ENCODE measurements around the gene TTC28. TPM values are rescaled to one million over a fixed set of nuclear protein-coding genes. Genes with fewer than 3 reads are reported as not detected.

Gene TTC28
- total RNA-seq, 1 donor from 2014 or later, result 23.2 TPM

DNA sequence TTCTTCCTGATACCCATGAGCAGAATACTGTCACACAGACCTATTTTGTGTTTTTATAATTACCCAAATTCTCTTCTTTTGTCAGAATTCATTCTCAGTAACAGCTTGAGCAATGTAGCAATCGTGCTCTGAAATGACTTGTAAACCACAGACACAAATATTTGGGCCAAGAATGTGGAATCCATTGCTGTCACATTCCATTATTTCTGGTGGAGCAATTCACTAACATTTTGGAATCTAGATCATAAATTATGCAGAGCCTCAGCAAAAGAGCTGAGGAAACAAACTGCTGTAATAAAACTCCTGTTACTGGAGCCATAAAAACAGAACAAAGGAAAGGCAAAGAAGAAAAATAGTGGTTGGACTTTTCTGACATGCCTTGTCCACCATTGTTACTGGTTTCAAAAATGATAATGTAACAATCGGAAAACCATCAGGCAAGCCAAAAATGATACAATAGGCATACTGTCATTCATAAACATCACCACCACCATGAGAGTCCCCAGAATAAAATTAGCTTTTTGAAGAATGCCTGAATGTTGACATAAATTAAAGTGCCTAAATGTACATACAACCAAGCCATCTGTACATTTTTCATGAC lies 537.2 kb downstream of the TTC28 start:
- Mint-ChIP-seq H3K9me3 (ENCODE audit: unreplicated experiment) (peaks cover 2% of the 10 kb centered on the region), H3K36me3 (ENCODE audit: low read depth, unreplicated experiment) (no peaks in the 10 kb centered on the region), H3K4me1 (ENCODE audit: low read depth, unreplicated experiment) (peaks cover 58% of the 10 kb centered on the region), H3K27ac (ENCODE audit: unreplicated experiment) (peak overlapping the region; percentile 53), H3K27me3 (ENCODE audit: low read depth, unreplicated experiment) (no peaks in the 10 kb centered on the region), H3K4me3 (ENCODE audit: unreplicated experiment) (no peak overlapping the region)
- H3K4me3 ChIP-seq (ENCODE audit: insufficient read depth, low read depth, low read length), result peak overlapping the region; percentile 14
- no peaks in the 10 kb centered on the region for H4K20me1 ChIP-seq (ENCODE audit: insufficient read depth, low read length)
- FAIRE-seq, result peak; percentile 100
- no peak overlapping the region for H2AFZ ChIP-seq (ENCODE audit: low read depth, low read length)
- H3K36me3 ChIP-seq (ENCODE audit: insufficient read depth, low read length), result no peaks in the 10 kb centered on the region
- peak; percentile 96 for DNase-seq (ENCODE audit: low read depth)
- peaks cover 36% of the 10 kb centered on the region for H3K4me1 ChIP-seq (ENCODE audit: insufficient read depth, low read length)
- H3K27ac ChIP-seq (ENCODE audit: low read depth, low read length), result peak overlapping the region; percentile 72
- H3K9ac ChIP-seq (ENCODE audit: low read length), result peak overlapping the region; percentile 39
- H3K79me2 ChIP-seq (ENCODE audit: insufficient read depth, low read length), result no peaks in the 10 kb centered on the region
- H3K27me3 ChIP-seq (ENCODE audit: insufficient read depth, low read length), result peaks cover 3% of the 10 kb centered on the region
- H3K4me2 ChIP-seq (ENCODE audit: low read length), result peak overlapping the region; percentile 78
- no peaks in the 10 kb centered on the region for H3K9me3 ChIP-seq (ENCODE audit: insufficient read depth, low read depth, low read length)
- TF ChIP-seq, protein P1, sequence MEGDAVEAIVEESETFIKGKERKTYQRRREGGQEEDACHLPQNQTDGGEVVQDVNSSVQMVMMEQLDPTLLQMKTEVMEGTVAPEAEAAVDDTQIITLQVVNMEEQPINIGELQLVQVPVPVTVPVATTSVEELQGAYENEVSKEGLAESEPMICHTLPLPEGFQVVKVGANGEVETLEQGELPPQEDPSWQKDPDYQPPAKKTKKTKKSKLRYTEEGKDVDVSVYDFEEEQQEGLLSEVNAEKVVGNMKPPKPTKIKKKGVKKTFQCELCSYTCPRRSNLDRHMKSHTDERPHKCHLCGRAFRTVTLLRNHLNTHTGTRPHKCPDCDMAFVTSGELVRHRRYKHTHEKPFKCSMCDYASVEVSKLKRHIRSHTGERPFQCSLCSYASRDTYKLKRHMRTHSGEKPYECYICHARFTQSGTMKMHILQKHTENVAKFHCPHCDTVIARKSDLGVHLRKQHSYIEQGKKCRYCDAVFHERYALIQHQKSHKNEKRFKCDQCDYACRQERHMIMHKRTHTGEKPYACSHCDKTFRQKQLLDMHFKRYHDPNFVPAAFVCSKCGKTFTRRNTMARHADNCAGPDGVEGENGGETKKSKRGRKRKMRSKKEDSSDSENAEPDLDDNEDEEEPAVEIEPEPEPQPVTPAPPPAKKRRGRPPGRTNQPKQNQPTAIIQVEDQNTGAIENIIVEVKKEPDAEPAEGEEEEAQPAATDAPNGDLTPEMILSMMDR (IDR thresholded peaks at IDR 0.05; ENCODE audit: insufficient read depth, low read depth, low read length), result no peak
- no peak for TF ChIP-seq EZH2 (IDR thresholded peaks at IDR 0.05; ENCODE audit: insufficient read depth, low read length)

DNA sequence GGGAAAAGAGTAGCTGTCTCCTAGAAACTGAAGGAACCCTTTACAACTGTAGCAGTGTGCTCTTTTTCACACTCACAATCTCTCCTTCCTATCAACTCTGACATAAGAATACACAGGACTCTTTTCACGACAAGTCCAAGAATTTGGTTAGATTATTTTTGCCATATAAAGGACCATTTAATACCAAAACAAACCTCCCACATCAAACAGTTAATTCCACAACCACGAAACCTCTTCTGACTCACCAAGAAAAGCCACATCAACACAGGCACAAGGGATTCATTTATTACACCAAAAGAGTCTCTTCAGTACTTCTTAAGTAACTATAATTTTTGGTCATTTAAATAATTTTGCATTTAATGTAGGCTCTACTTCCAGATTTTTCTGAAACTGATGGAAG lies 538.0 kb downstream of the TTC28 start:
- Mint-ChIP-seq H3K27ac (ENCODE audit: unreplicated experiment) (peak overlapping the region; percentile 53), H3K9me3 (ENCODE audit: unreplicated experiment) (peaks cover 5% of the 10 kb centered on the region), H3K36me3 (ENCODE audit: low read depth, unreplicated experiment) (peaks cover under 1% of the 10 kb centered on the region), H3K27me3 (ENCODE audit: low read depth, unreplicated experiment) (no peaks in the 10 kb centered on the region), H3K4me3 (ENCODE audit: unreplicated experiment) (no peak overlapping the region), H3K4me1 (ENCODE audit: low read depth, unreplicated experiment) (peaks cover 51% of the 10 kb centered on the region)
- Histone ChIP-seq H3K27me3 (ENCODE audit: insufficient read depth, low read length) (peaks cover 3% of the 10 kb centered on the region), H3K4me2 (ENCODE audit: low read length) (peak overlapping the region; percentile 78), H4K20me1 (ENCODE audit: insufficient read depth, low read length) (no peaks in the 10 kb centered on the region), H3K9me3 (ENCODE audit: insufficient read depth, low read depth, low read length) (no peaks in the 10 kb centered on the region), H3K4me3 (ENCODE audit: insufficient read depth, low read depth, low read length) (peak overlapping the region; percentile 14), H3K9ac (ENCODE audit: low read length) (peak overlapping the region; percentile 39), H3K4me1 (ENCODE audit: insufficient read depth, low read length) (peaks cover 36% of the 10 kb centered on the region), H3K36me3 (ENCODE audit: insufficient read depth, low read length) (no peaks in the 10 kb centered on the region), H2AFZ (ENCODE audit: low read depth, low read length) (no peak overlapping the region), H3K79me2 (ENCODE audit: insufficient read depth, low read length) (no peaks in the 10 kb centered on the region), H3K27ac (ENCODE audit: low read depth, low read length) (peak overlapping the region; percentile 72)
- TF ChIP-seq, protein P1 (IDR thresholded peaks at IDR 0.05; ENCODE audit: insufficient read depth, low read depth, low read length), result no peak
- TF ChIP-seq EZH2 (IDR thresholded peaks at IDR 0.05; ENCODE audit: insufficient read depth, low read length), result no peak
- FAIRE-seq (peak; percentile 87), DNase-seq (ENCODE audit: low read depth) (peak; percentile 91)

DNA sequence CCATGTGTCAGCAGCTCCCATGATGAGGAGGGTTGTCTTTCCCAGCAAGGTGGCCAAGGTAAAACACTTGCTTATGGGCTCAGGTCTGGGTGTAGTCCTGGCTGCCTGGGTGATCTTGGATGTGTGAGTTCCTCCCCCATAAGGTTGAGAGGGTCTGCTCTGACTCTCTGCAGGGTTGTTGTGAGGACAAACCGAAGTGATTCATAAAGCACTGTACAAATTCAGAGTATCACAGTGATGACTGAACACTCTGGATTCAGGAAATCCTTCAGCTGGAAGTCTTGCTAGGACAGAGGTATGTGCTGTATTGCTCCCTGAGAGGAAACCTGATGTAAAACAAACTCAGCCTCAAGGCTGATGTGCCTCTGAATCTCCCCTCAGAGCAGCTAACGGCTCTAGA lies 539.7 kb downstream of the TTC28 start:
- no peak overlapping the region for H2AFZ ChIP-seq (ENCODE audit: low read depth, low read length)

More for the DNA sequence above, 539.7 kb downstream of the TTC28 start:
- Mint-ChIP-seq H3K27me3 (ENCODE audit: low read depth, unreplicated experiment) (no peaks in the 10 kb centered on the region), H3K4me1 (ENCODE audit: low read depth, unreplicated experiment) (peaks cover 46% of the 10 kb centered on the region), H3K27ac (ENCODE audit: unreplicated experiment) (peak overlapping the region; percentile 93), H3K4me3 (ENCODE audit: unreplicated experiment) (peak overlapping the region; percentile 24), H3K36me3 (ENCODE audit: low read depth, unreplicated experiment) (peaks cover 2% of the 10 kb centered on the region), H3K9me3 (ENCODE audit: unreplicated experiment) (peaks cover 5% of the 10 kb centered on the region)
- peak overlapping the region; percentile 51 for H3K9ac ChIP-seq (ENCODE audit: low read length)
- peak overlapping the region; percentile 54 for H3K27ac ChIP-seq (ENCODE audit: low read depth, low read length)
- DNase-seq (ENCODE audit: low read depth), result peak; percentile 96
- no peaks in the 10 kb centered on the region for H4K20me1 ChIP-seq (ENCODE audit: insufficient read depth, low read length)
- no peaks in the 10 kb centered on the region for H3K9me3 ChIP-seq (ENCODE audit: insufficient read depth, low read depth, low read length)
- TF ChIP-seq, protein P1 (IDR thresholded peaks at IDR 0.05; ENCODE audit: insufficient read depth, low read depth, low read length), result no peak
- no peak for TF ChIP-seq EZH2 (IDR thresholded peaks at IDR 0.05; ENCODE audit: insufficient read depth, low read length)
- H3K79me2 ChIP-seq (ENCODE audit: insufficient read depth, low read length), result no peaks in the 10 kb centered on the region
- H3K4me2 ChIP-seq (ENCODE audit: low read length), result peak overlapping the region; percentile 73
- H3K4me3 ChIP-seq (ENCODE audit: insufficient read depth, low read depth, low read length), result no peak overlapping the region
- H3K27me3 ChIP-seq (ENCODE audit: insufficient read depth, low read length), result no peaks in the 10 kb centered on the region
- FAIRE-seq, result peak; percentile 98
- H3K36me3 ChIP-seq (ENCODE audit: insufficient read depth, low read length), result no peaks in the 10 kb centered on the region
- peaks cover 36% of the 10 kb centered on the region for H3K4me1 ChIP-seq (ENCODE audit: insufficient read depth, low read length)
